Glomerular visceral epithelial cell (primary cell): ENCODE results near the gene CACNA2D2.
A peak's percentile ranks its signal among the peaks of the same experiment; 100 is the strongest.

ENCODE experiments used
- DNase-seq: peaks from one replicate; pipeline ENCODE4 v3.0.0-alpha.2; 2016; ENCODE audit errors: extremely low spot score

CACNA2D2 gene

GRCh38 chr3:50464569-50464968, 38.9 kb downstream of the CACNA2D2 start:
- DNase-seq, result no peak

DNA sequence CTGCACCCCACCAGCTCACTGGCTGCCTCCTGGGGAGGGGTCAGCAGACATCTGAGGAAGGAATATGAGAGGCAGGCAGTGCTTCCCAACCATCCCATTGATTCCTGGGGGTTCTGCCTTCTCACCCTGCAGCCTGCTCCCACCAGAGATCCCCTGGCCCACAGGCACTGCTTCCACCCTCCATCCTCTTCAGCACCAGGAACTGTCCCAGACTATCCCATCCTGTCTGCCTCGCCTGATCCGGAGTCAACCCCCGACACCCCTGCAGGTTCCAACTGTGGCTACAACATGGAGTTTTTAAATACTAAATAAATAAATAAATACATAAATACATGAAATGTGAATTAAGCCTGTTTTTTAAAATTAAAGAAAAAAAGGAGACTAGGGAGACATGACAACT, 43.6 kb downstream of the CACNA2D2 start:
- DNase-seq, result no peak

- DNase-seq, result no peak
Measured at GRCh38 chr3:50457988-50458387, 45.4 kb downstream of the CACNA2D2 start.

DNA sequence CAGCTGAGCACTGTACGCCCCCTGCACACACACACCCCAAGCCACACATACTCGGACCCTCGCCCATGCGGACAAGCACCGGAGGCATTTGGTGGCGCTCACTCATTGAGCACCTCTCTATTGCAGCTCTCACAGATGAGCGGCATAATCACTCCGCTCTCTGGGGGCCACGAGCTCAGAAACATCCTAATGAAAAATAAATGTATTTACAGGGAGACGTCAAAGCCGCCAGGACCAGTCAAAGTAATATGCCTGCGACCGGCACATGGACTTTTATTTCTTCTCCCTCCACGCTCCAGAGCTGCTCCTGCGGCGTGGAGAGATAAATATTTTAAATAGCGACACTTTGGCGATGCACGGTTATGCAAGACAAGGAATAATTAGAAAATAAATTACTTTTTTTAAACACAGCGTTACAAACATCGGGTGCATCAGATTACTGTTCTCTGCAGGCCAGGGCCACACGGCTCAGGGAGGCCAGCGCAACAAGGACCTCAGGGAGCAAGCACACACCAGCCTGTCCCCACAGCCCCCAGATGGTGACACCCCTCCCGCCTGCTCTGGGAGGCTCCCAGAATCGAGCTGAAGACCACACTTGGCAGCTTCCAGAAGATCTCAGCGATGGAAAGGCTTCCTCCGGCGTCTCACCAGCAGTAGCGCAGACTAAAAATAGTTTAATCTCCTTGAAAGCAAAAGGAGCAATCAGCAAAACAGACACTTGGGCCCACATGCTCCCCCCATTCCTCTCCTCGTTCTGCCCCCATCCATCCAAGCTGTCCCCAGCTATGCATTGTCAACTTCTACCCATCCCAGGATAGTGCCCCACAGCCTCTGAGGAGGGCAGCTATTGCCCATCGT, 48.0 kb downstream of the CACNA2D2 start:
- DNase-seq, result no peak

DNA sequence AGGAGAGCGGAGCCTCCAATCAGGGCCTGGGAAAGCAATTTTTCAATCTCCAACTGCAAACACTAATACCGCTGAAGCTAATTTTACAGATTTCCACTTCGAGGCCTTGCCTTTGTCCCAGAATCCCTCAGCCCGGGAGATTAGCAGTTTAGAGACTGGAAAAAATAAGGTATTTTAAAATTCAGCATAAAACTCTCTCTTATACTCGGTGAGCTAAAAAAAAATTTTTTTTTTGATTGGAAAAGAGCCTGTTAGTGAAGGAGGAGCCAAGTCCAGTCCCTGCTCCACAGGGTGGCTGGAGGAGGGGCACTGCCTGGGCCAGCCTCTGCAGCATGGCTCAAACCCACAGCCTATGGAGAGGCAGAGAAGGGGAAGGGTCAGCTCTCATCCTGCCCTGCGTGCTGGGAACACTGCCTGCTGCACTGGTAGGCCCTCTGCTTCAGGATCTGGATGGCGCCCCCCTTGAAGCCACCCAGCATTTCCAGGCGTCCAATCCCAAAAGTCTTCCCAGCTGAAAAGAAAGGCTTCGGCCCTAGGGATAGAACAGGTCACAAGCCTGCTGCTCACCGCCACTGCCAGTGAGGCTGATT, 48.9 kb downstream of the CACNA2D2 start:
- no peak for DNase-seq

GRCh38 chr3:50453907-50454306, 49.5 kb downstream of the CACNA2D2 start:
- DNase-seq, result no peak

DNA sequence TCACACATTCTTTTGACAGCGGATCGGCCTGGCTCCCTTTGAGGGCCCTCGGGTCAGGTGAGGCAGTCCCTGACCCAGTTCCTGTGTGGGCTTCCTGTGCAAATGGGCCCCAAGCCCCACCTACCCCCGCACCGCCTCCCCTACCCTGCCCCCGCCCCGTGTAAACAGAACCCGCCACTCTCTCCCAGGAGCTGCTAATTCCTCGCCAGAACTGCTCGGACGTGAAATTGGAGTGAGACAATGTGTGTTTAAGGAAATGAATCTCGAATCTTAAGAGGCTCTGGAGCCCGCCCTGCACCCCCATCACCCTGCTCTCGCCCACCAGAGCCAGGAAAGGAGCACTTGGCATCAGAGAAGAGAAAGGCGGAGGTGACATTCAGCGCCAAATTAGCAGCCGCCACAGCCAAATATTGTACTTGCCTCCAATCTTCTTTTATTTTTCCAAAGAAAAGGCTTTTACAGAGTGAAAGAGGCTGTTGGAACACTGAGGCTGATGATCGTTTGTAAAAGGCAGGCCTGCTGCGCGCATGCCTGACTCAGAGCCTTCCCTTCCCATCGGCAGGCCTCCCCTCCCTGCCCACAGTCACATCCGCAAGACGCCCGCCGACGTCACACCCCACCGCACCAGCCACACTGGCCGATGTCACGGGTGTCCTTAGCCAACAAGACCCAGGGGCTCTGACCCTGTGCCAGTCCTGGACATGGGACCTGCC, 53.1 kb downstream of the CACNA2D2 start:
- DNase-seq, result peak; percentile 37

DNA sequence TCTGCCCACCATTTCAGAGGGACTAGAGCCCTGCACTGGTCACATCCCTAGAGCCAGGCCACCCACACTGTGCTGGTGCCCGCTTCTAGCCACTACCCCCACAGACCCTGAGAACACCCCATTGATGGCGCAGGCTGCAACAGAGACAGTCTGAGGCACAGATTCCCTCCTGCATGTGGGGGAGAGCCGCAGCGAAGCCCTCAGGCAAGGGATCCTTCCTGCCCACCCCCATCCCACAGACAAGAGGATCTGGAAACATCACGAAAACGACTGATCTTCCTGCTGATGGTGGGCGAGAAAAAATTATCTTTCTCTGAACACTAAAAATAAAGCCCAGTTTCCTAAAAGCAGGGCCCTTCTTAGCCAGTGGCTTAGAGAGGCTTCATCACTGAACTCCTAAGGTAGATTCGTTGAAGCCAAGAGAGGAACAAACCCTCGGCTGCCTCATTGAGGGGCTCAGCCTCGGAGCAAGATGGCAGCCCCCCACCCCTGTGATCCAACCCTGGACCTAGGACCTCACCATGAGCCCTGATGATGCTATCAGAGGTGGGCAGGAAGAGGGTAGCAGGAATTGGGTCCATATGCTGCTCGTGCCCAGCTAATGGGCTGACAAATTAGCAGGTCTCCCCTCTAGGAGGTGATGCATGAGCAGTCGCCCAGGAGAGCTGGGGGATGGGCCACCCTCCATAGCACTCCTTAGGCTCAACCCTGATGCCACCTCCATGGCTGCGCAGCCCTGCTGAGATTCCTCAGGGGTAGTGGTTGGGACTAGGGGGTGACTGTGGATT, 54.5 kb downstream of the CACNA2D2 start:
- DNase-seq, result no peak

DNA sequence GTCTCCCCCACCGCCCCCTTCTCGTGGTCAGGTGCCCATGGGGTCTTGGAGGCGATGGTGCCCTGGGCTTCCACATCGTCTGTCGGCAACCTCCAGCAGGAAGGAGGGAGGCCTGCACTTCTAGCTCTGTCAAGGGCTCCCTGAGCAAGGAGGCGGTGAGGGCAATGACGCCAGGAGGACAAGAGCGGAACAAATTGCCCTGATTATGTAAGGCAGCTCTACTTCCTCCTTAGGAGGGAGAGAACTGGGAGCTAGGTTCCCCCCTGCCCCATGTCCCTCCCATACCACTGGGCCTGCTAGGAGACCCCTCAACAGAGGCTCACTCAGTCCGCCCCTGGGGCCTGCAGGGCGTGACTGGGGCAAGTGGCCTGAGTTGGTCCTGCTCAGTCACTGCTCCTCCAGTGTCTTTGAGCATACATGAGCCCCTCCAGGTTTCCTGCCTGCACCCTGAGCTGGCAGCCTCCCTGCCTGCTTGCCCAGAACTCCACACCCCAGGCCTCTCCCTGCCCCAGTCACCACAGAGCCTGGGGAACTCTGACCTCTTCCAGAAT, 56.1 kb downstream of the CACNA2D2 start:
- DNase-seq, result no peak

DNA sequence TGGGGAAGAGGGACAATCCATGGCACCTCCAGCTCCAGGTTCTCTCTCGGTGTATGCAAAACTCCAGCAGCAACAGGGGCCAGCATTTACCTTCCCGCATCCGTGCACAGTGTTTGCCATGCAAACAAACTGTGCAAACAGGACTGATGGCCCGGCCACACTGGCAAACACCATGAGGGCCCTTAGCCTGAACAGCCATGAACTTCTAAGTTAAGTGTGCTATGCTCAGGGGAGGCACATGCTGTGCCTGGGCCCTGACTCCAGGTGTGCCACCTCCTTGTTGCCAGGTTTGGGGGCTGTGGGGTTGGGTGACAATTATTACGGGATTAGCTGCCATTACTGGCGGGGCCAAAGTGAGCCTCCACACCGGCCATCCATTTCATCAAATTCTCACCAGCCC, 57.5 kb downstream of the CACNA2D2 start:
- DNase-seq, result no peak

DNA sequence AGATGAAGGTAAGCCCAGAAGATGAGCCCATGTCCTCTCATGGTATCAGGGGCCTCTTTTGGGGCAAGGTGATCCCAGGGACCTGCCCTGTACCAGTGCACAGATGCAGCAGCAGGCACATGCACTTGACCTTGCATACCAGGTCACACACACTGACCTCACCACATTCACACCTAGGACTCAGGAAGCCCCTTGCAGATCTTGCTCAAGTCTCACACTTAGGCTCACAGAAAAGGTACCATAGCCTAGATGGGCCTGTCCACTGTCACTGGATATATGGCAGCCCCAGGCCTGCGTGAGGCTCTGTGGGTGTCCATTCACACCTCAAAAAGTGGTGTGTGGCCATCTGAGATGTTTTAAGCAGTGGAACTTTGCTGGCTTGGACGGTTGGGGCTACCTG, 58.7 kb downstream of the CACNA2D2 start:
- DNase-seq, result no peak

DNA sequence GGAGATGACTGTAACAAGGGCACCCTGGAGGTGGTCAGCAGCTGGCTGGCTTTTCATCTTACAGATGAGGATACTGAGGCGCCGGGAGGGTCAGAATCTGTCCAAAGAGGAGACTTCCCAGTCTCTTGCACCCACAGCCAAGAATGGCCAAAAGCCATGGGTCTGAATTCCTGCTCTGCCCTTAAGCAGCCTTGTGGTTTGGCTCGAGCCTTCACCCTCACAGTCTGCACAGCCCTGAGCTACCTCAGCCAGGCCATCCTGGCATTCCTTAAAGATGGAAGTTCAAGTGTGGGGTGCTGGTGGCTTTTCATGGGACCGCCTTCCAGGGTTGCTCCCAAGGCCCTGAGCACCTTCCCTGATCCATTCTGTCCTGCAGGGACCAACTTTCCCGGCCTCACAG, 59.2 kb downstream of the CACNA2D2 start:
- no peak for DNase-seq

- no peak for DNase-seq
Measured at GRCh38 chr3:50442945-50443579, 60.4 kb downstream of the CACNA2D2 start.

GRCh38 chr3:50441424-50442217, 61.8 kb downstream of the CACNA2D2 start:
- DNase-seq, result no peak

GRCh38 chr3:50436114-50436674, 67.2 kb downstream of the CACNA2D2 start:
- peak; percentile 30 for DNase-seq

GRCh38 chr3:50435371-50436113, 67.9 kb downstream of the CACNA2D2 start:
- DNase-seq, result no peak

DNA sequence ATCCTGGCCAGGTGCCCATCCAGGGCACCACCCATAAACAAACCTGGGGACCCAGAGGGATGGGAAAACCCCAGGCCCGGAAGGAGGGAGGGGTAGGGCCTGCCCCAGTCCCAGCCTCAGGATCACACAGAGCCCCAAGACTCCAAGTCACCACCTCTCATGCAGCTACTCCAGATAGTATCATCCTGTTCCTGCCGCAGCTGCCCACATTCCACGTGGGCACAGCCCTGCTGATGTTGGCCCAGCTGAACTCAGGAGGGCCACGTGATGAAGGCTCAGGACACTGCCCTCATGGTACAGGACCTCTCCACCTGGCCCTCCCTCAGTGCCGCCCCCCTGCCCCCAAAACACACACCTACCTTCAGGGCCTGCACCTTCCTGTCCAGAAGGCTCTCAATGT, 69.5 kb downstream of the CACNA2D2 start:
- peak; percentile 4 for DNase-seq

- DNase-seq, result no peak
Measured at GRCh38 chr3:50430950-50431435, 72.4 kb downstream of the CACNA2D2 start.

GRCh38 chr3:50430191-50430590, 73.2 kb downstream of the CACNA2D2 start:
- no peak for DNase-seq
